AG04450 (cell line): ENCODE results near the gene CPNE1. TPM values are rescaled to one million over a fixed set of nuclear protein-coding genes. Genes with fewer than 3 reads are reported as not detected.

Experiments
- CTCF ChIA-PET: fragments of 300-600, 350-600 bp; formaldehyde crosslinking; extraction: SDS; loops from one replicate; lab custom pipeline; 2022; ENCODE audit warnings: antibody characterized with exemption, inconsistent platforms; lab: Charles Lee
- POLR2A ChIA-PET: fragments of 350-600 bp; formaldehyde crosslinking; extraction: SDS; loops from one replicate; lab custom pipeline; 2021; ENCODE audit warnings: antibody characterized with exemption, inconsistent platforms; lab: Yijun Ruan, JAX
- DNase-seq: peaks from one replicate; pipeline ENCODE4 v3.0.0-alpha.2; 2011; ENCODE audit warnings: low read depth, low spot score
- H3K27ac ChIP-seq: one replicate; pipeline ENCODE4 v1.5.1; 2012; ENCODE audit warnings: low read depth, low read length, control low read depth
- H3K27me3 ChIP-seq: one replicate; pipeline ENCODE4 v1.6.0; 2012; ENCODE audit warnings: low read length; ENCODE audit not compliant: control insufficient read depth, insufficient read depth
- H3K4me3 ChIP-seq: 2 replicates; pipeline ENCODE4 v1.5.1; 2011; ENCODE audit warnings: mild to moderate bottlenecking, low read depth, low read length, control low read depth
- H3K9me3 ChIP-seq: 2 replicates; pipeline ENCODE4 v1.5.1; 2012; ENCODE audit warnings: low read length; ENCODE audit not compliant: control insufficient read depth, insufficient read depth
- CTCF ChIP-seq: IDR thresholded peaks from 2 replicates; pipeline ENCODE4 v1.5.1; 2011; ENCODE audit warnings: low read depth, low read length, control low read depth, inconsistent platforms
- polyA plus RNA-seq: library from polyadenylated mRNA; depleted of rRNA; stranded (reverse); fragments of >200 nt; gene quantifications from 2 replicates; pipeline ENCODE4 v1.2.3, GENCODE V29; 2011

Gene CPNE1
- polyA plus RNA-seq, 1 experiment = 95.1 TPM

GRCh38 chr20:35699957-35700624 is 35.4 kb upstream of the CPNE1 start:
- H3K27me3 ChIP-seq = no peaks in the 10 kb centered on the region
- ChIA-PET POLR2A (interaction anchor here (1.0 to 1.7 kb wide), 4 partner anchors 35 to 184 kb away, joined by 4 to 8 read pairs (median 6); partner anchors contain the start of gene RBM39), CTCF (interaction anchor here (0.9 kb wide), 1 partner anchor 254 kb away, joined by 4 read pairs; the partner anchor contains the start of gene SCAND1)
- no peak for DNase-seq
- peak overlapping the region; percentile 96 for H3K4me3 ChIP-seq
- H3K9me3 ChIP-seq = peaks cover 4% of the 10 kb centered on the region; the same call in 1 of the 2 replicates
- no peak for TF ChIP-seq CTCF
- H3K27ac ChIP-seq = peak overlapping the region; percentile 88

DNA sequence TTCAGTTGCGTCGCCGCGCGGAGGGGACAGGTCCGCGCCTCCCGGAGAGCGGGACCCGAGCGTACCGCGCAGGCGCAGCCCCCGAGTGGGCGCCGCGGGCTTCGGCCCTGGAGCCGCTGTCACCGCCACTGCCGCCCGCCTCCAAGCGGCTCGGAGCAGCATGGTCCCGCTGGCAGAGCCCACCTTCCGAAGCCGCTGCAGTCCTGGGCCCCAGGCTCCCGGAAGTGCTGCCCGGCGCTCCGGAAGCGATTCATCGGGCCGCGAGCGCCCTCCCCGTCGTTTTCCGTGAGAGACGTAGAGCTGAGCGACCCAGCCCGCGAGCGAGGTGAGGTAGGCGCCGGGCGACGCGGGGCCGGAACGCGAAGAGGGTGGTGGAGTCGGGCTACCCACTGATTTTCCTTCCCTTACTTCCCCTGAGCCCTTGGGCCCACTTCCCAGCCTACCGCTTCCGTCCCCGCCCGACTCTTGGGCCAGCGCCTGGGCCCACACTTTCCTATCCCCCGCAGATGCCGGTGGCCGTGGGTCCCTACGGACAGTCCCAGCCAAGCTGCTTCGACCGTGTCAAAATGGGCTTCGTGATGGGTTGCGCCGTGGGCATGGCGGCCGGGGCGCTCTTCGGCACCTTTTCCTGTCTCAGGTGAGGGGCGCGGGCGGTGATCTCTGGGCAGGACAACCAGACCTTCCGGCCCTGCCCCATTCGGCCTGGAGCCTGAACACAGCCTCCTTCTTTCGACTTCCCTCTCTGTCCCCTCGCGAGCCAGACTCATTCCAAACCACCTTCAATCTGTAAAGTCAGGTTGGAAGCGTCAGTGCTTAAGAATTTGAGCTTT is 34.6 kb upstream of the CPNE1 start, which contains the start of the genes NFS1 and ROMO1:
NFS1 (minus strand) TSS at position 226 of the 830 bp plus-strand sequence; CDS start at position 162, 64 bp downstream.
ROMO1 (plus strand) TSS at position 279 of the 830 bp plus-strand sequence; CDS start at position 507, 228 bp downstream.
- peak; percentile 41 for DNase-seq
- H3K4me3 ChIP-seq = peak within 1 kb of the TSS; percentile 96
- ChIA-PET POLR2A (interaction anchor here (0.6 to 1.7 kb wide), 6 partner anchors 36 to 233 kb away, joined by 3 to 8 read pairs (median 4); partner anchors contain the start of gene RBM39), CTCF (interaction anchor here (0.6 kb wide), 3 partner anchors 9 to 200 kb away, joined by 3 read pairs; no protein-coding TSS in a partner anchor)
- peaks cover 4% of the 10 kb centered on the region; the same call in 1 of the 2 replicates for H3K9me3 ChIP-seq
- peak within 1 kb of the TSS; percentile 88 for H3K27ac ChIP-seq
- TF ChIP-seq CTCF = peak; percentile 24; the same call in 1 of the 2 replicates
- H3K27me3 ChIP-seq = no peaks in the 10 kb centered on the region

DNA sequence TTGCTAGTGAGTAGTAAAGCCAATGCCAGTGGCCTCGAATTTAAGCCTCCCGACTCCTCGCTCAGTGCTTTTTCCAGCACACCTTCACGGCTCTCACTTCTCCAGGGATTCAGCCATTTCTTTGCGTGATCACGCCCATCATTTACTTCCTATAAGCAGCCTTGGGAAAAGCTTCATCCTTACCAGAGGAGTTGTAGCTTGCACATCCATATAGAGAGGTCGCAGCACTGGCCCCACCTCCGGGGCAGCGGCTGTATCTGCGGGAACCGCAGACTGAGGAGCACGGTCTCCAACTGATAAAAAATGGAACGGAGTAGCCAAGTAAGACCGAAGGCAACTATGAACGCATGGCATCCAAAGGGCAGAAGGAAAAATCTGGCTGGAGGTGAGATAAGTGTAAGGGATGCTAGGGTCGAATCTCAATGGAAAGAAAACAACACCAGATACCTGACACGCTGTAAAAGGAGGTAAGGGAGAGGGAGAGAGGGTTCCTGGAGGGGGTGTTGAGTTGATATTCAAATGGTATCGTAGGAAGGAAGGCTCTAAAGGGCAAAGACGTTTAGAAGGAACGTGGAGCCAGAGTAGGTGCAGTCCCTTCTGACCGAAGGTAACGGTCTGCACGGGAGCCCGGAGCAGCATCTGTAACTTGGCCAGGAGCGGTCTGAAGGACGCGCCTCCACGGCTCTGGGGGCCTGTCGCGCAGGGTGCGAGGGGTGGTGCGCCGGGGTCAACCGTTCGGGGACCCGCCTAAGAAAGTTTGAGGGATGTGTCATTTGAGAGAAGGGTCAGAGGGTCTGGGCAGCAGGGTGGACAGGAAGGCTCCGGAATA is 33.8 kb upstream of the CPNE1 start:
- ChIA-PET CTCF (interaction anchor here (0.6 kb wide), 1 partner anchor 181 kb away, joined by 3 read pairs; no protein-coding TSS in a partner anchor), POLR2A (interaction anchor here (1.0 to 1.3 kb wide), 3 partner anchors 37 to 81 kb away, joined by 3 to 7 read pairs (median 4); partner anchors contain the start of gene RBM39)
- no peak for DNase-seq

More for the DNA sequence above, 33.8 kb upstream of the CPNE1 start:
- no peak for TF ChIP-seq CTCF
- H3K27me3 ChIP-seq = no peaks in the 10 kb centered on the region
- H3K4me3 ChIP-seq = peak overlapping the region; percentile 96
- no peak overlapping the region for H3K27ac ChIP-seq
- H3K9me3 ChIP-seq = peaks cover 4% of the 10 kb centered on the region; the same call in 1 of the 2 replicates
